Measurements from ENCODE around the gene ZNF10.

The ZNF10 gene

GRCh38 chr12:133120385-133121191 is 9.8 kb upstream of the ZNF10 start:
- no peak overlapping the region for H3K27ac ChIP-seq (ENCODE audit: low read depth, low read length)
- no peaks in the 10 kb centered on the region for H4K20me1 ChIP-seq (ENCODE audit: control insufficient read depth, insufficient read depth, low read depth, low read length)
- H3K9me3 ChIP-seq (ENCODE audit: control insufficient read depth, insufficient read depth, low read length) = peaks cover 77% of the 10 kb centered on the region
- no peaks in the 10 kb centered on the region for H3K9me2 ChIP-seq (replicated peaks; ENCODE audit: control insufficient read depth, low read length)
- H3K4me1 ChIP-seq (ENCODE audit: control insufficient read depth, low read length) = no peaks in the 10 kb centered on the region
- H3K4me3 ChIP-seq (ENCODE audit: low read length) = no peak overlapping the region
- 0 out of 2 replicates have a peak, but pooled peaks cover under 1% of the 10 kb centered on the region for H3K79me2 ChIP-seq (ENCODE audit: control insufficient read depth, low read length)
- peaks cover 31% of the 10 kb centered on the region for H3K36me3 ChIP-seq (ENCODE audit: control insufficient read depth, low read length)
- H3K4me2 ChIP-seq (ENCODE audit: low read length) = no peak overlapping the region
- H3F3A ChIP-seq (ENCODE audit: control insufficient read depth, insufficient read depth) = no peaks in the 10 kb centered on the region
- no peak for TF ChIP-seq EZH2phosphoT487 (IDR thresholded peaks at IDR 0.05; ENCODE audit: borderline replicate concordance, low read length)
- no peak for TF ChIP-seq CTCF (IDR thresholded peaks at IDR 0.05; ENCODE audit: low read depth, low read length, poor library complexity, severe bottlenecking)
- no peaks in the 10 kb centered on the region for H3K27me3 ChIP-seq (ENCODE audit: control insufficient read depth, low read length)

GRCh38 chr12:133124674-133125073 is 5.8 kb upstream of the ZNF10 start:
- H3K27me3 ChIP-seq (ENCODE audit: control insufficient read depth, low read length) = no peaks in the 10 kb centered on the region
- no peaks in the 10 kb centered on the region for H3K9me2 ChIP-seq (replicated peaks; ENCODE audit: control insufficient read depth, low read length)
- H3K4me2 ChIP-seq (ENCODE audit: low read length) = no peak overlapping the region
- no peak overlapping the region for H3K27ac ChIP-seq (ENCODE audit: low read depth, low read length)
- H3K4me1 ChIP-seq (ENCODE audit: control insufficient read depth, low read length) = peaks cover 4% of the 10 kb centered on the region; the same call in 1 of the 2 replicates
- TF ChIP-seq CTCF (IDR thresholded peaks at IDR 0.05; ENCODE audit: low read depth, low read length, poor library complexity, severe bottlenecking) (no peak), EZH2phosphoT487 (IDR thresholded peaks at IDR 0.05; ENCODE audit: borderline replicate concordance, low read length) (no peak)
- H3K9me3 ChIP-seq (ENCODE audit: control insufficient read depth, insufficient read depth, low read length) = peaks cover 73% of the 10 kb centered on the region
- H3K4me3 ChIP-seq (ENCODE audit: low read length) = no peak overlapping the region
- no peaks in the 10 kb centered on the region; the same call in 1 of the 2 replicates for H3F3A ChIP-seq (ENCODE audit: control insufficient read depth, insufficient read depth)
- peaks cover 9% of the 10 kb centered on the region for H3K79me2 ChIP-seq (ENCODE audit: control insufficient read depth, low read length)
- H4K20me1 ChIP-seq (ENCODE audit: control insufficient read depth, insufficient read depth, low read depth, low read length) = no peaks in the 10 kb centered on the region
- H3K36me3 ChIP-seq (ENCODE audit: control insufficient read depth, low read length) = peaks cover 51% of the 10 kb centered on the region

- H3K27ac ChIP-seq (ENCODE audit: low read depth, low read length) = peak overlapping the region; percentile 77
- peaks cover 34% of the 10 kb centered on the region for H3K36me3 ChIP-seq (ENCODE audit: control insufficient read depth, low read length)
- no peaks in the 10 kb centered on the region for H3K27me3 ChIP-seq (ENCODE audit: control insufficient read depth, low read length)
- peak overlapping the region; percentile 94 for H3K4me3 ChIP-seq (ENCODE audit: low read length)
- peaks cover 8% of the 10 kb centered on the region; the same call in 1 of the 2 replicates for H3K4me1 ChIP-seq (ENCODE audit: control insufficient read depth, low read length)
- no peak for TF ChIP-seq EZH2phosphoT487 (IDR thresholded peaks at IDR 0.05; ENCODE audit: borderline replicate concordance, low read length)
- no peak for TF ChIP-seq CTCF (IDR thresholded peaks at IDR 0.05; ENCODE audit: low read depth, low read length, poor library complexity, severe bottlenecking)
- H4K20me1 ChIP-seq (ENCODE audit: control insufficient read depth, insufficient read depth, low read depth, low read length) = no peaks in the 10 kb centered on the region
- H3K79me2 ChIP-seq (ENCODE audit: control insufficient read depth, low read length) = peaks cover 9% of the 10 kb centered on the region
- peaks cover 10% of the 10 kb centered on the region for H3F3A ChIP-seq (ENCODE audit: control insufficient read depth, insufficient read depth)
- H3K9me3 ChIP-seq (ENCODE audit: control insufficient read depth, insufficient read depth, low read length) = peaks cover 52% of the 10 kb centered on the region
- no peaks in the 10 kb centered on the region for H3K9me2 ChIP-seq (replicated peaks; ENCODE audit: control insufficient read depth, low read length)
- peak overlapping the region; percentile 89 for H3K4me2 ChIP-seq (ENCODE audit: low read length)
Measured at GRCh38 chr12:133129368-133130037, 924 bp upstream of the ZNF10 start.
